HUES6 (cell line): ENCODE results near the gene CCDC89.
"Not testable (repeated sequence)": the region's sequence is repeated elsewhere in the genome, so short reads cannot be mapped to it uniquely, and the experiment has no call there.

Experiments
- H3K27ac ChIP-seq: 2 replicates; pipeline ENCODE4 v1.7.0; 2013; ENCODE audit warnings: low read depth, mild to moderate bottlenecking, low read length, inconsistent platforms
- H3K27me3 ChIP-seq: 2 replicates; pipeline ENCODE4 v1.6.1; 2013; ENCODE audit warnings: low read length; ENCODE audit not compliant: control insufficient read depth, insufficient read depth
- H3K36me3 ChIP-seq: 2 replicates; pipeline ENCODE4 v1.6.1; 2013; ENCODE audit warnings: low read length; ENCODE audit not compliant: control insufficient read depth, insufficient read depth
- H3K4me1 ChIP-seq: 2 replicates; pipeline ENCODE4 v1.6.1; 2013; ENCODE audit warnings: low read length; ENCODE audit not compliant: control insufficient read depth, insufficient read depth
- H3K4me3 ChIP-seq: 2 replicates; pipeline ENCODE4 v1.5.1; 2013; ENCODE audit warnings: low read depth, low read length
- H3K9ac ChIP-seq: one replicate; pipeline ENCODE4 v1.6.1; 2013; ENCODE audit warnings: mild to moderate bottlenecking, low read length
- H3K9me3 ChIP-seq: 2 replicates; pipeline ENCODE4 v1.6.1; 2013; ENCODE audit warnings: low read depth, low read length; ENCODE audit not compliant: control insufficient read depth, insufficient read depth

CCDC89 gene

DNA sequence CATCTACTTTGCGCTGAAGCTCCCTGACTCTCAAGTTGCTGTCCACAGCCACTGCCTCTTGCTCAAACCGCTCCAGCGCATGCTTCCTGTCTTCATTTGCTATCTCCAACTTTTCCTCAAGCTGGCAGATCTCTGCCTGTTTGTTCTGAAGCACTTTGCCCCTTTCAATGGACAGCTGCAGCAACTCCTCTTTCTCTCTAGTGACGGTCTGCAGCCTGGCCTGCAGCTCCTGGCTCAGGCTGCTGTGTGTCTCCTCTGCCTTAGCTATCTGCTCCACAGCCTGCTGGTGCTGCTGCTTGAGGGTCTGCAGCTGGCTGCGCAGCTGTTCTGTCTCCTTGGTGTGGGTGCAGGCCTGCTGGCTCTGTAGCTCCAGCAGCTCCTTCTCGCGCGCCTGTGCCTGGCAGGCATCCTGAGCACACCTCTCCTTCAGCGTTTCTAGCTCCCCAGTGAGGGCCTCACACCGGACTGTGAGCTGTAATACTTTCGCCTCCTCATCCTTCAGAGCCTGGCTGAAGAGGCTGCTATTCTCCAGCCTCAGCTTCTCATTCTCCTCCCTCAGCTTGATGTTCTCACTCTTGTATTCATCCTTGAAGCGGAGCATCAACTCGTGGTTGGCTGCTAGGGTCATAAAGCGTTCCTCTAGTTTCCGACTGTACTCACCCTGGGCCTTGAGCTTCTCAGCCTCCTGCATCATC is 723 bp downstream of the CCDC89 start:
- H3K27ac ChIP-seq, result no peak overlapping the region
- H3K9ac ChIP-seq, result no peak overlapping the region
- no peaks in the 10 kb centered on the region for H3K9me3 ChIP-seq
- H3K4me1 ChIP-seq, result peaks cover 7% of the 10 kb centered on the region; the same call in 1 of the 2 replicates
- no peaks in the 10 kb centered on the region for H3K36me3 ChIP-seq
- H3K4me3 ChIP-seq, result no peak overlapping the region
- no peaks in the 10 kb centered on the region for H3K27me3 ChIP-seq

DNA sequence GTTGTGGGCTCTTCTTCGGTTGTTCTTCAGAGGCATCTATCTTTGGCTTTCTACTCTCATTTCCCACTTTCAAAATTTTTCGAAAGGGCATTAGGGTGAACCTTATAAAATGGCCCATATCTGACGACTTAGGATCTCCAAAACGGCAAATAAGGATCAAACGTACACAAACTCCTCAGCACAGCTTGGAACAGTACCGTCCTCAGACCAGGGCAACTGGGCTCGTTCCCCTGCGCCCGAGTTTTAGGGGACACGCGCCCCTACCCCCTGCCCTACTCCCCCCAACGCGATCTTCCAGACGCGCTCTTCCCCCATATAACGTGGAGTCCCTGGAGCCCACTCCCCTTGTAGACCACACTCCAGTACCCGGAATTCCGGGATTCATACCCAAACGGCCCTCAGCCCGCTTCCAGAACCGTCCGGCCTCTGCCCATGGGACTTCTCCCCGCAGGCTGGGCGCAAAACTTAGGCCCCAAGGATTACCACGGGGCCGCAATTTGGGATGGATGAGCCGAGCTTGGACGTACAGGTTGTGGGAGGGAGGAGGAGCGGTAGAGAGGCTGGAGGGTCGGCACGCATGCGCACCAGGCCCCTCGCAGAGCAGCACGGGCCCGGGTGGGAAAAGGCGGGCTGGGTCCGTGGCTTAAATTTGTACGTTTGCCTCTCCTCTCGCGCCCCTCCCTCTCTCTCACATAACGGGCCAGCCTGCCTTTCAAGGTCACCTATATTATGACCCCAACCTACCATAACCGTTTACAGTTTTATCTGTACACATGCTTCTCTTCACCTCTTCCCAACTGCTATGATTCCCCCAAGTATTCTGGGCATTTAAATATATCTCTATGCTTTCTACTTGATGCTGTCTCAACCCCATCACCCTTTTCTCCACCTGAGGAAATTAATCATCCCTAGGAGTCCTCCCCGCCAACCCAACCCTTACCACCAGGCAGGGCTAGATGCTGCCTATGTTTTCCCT is 3.4 kb downstream of the CCDC89 start:
- Histone ChIP-seq H3K4me3 (no peak overlapping the region), H3K27me3 (no peaks in the 10 kb centered on the region), H3K4me1 (peaks cover 7% of the 10 kb centered on the region; the same call in 1 of the 2 replicates), H3K27ac (no peak overlapping the region), H3K9me3 (no peaks in the 10 kb centered on the region), H3K9ac (no peak overlapping the region), H3K36me3 (no peaks in the 10 kb centered on the region)

DNA sequence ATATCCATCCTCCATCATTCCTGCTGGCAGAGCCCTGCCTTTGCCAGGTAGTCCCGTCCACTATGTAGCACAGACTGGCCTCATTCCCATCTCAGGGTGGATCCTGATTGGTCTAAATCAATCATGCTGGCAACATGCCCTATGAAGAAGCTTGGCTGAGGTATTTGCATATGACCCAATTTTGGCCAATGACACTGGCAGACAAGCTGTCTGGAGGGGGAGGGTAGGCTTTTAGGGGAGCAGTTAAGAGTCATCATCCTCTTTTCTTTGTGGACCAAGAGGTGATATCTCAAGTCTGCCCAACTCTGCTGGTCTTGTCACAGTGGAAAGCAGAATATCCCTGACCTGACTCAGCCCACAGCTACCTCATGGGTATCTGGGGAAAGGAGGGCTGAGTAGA is 5.1 kb downstream of the CCDC89 start:
- H3K4me1 ChIP-seq, result peaks cover 7% of the 10 kb centered on the region; the same call in 1 of the 2 replicates
- H3K4me3 ChIP-seq, result no peak overlapping the region
- H3K9ac ChIP-seq, result no peak overlapping the region
- H3K27me3 ChIP-seq, result no peaks in the 10 kb centered on the region
- H3K36me3 ChIP-seq, result no peaks in the 10 kb centered on the region
- no peak overlapping the region for H3K27ac ChIP-seq
- no peaks in the 10 kb centered on the region for H3K9me3 ChIP-seq

DNA sequence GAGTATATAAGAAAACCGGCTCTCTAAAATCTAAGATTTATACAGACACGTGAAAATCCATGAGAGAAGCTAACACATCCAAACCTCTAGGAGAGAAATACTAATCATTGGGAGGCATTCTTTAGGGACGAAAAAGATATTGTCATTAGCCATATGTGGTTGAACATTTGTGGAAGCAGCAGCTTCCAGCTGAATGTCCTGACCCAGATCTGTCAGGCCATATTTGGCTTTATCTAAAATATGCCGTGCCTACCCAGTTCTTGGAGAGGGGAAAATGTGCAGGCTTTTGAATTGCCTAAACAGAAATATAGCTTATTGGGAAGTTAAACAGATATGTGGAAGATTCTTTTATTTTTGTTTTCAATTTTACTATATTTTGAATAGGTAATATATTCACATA is 6.4 kb downstream of the CCDC89 start:
- Histone ChIP-seq H3K9ac (no peak overlapping the region), H3K4me1 (no peaks in the 10 kb centered on the region), H3K4me3 (no peak overlapping the region), H3K36me3 (no peaks in the 10 kb centered on the region), H3K27ac (no peak overlapping the region), H3K27me3 (no peaks in the 10 kb centered on the region; the same call in 1 of the 2 replicates), H3K9me3 (no peaks in the 10 kb centered on the region)

DNA sequence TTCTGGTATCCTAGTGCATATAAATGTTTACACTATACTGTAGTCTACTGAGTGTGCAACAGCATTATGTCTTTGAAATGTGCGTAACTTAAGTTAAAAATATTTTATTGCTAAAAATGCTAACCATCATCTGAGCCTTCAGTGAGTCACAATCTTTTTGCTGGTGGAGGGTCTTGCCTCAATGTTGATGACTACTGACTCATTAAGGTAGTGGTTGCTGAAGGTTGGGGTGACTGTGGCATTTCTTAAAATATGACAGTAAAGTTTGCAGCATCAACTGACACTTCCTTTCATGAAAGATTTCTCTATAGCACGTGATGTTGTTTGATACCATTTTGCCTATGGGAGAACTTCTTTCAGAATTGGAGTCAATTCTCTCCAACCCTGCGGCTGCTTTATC is 12.6 kb downstream of the CCDC89 start:
- H3K4me1 ChIP-seq, result no peaks in the 10 kb centered on the region
- no peak overlapping the region for H3K4me3 ChIP-seq
- no peak overlapping the region for H3K9ac ChIP-seq
- H3K9me3 ChIP-seq, result peaks cover 28% of the 10 kb centered on the region
- H3K27ac ChIP-seq, result no peak overlapping the region
- H3K27me3 ChIP-seq, result peaks cover 8% of the 10 kb centered on the region; the same call in 1 of the 2 replicates
- no peaks in the 10 kb centered on the region for H3K36me3 ChIP-seq

DNA sequence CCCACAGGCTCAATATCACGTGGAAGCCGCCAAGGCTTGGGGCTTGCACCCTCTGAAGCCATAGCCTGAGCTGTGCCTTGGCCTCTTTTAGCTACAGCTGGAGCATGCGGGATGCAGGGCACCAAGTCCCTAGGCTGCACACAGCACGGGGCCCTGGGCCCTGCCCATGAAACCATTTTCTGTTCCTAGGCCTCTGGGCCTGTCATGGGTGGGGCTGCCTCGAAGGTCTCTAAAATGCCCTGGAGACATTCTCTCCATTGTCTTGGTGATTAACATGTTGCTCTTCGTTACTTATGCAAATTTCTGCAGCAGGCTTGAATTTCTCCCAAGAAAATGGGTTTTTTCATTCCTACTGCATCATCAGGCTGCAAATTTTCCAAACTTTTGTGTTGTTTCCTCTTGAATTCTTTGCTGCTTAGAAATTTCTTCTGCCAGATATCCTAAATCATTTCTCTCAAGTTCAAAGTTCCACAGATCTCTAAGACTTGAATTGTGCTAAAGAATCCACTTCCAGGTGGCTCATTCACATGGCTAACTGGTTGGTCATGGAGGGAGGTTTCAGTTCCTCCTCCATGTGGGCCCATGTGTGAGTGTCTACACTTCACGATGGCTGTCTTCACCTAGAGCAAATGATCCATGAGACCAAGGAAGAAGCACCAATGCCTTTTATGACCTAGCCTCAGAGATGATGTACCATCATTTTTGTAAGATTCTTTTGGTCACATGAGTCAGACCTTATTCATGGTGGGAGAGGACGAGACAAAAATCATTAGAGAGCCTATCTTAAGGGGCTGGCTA is 13.7 kb downstream of the CCDC89 start:
- H3K4me1 ChIP-seq, result no peaks in the 10 kb centered on the region
- no peak overlapping the region for H3K27ac ChIP-seq
- H3K36me3 ChIP-seq, result no peaks in the 10 kb centered on the region
- peaks cover 8% of the 10 kb centered on the region; the same call in 1 of the 2 replicates for H3K27me3 ChIP-seq
- no peak overlapping the region for H3K9ac ChIP-seq
- H3K9me3 ChIP-seq, result peaks cover 28% of the 10 kb centered on the region
- no peak overlapping the region for H3K4me3 ChIP-seq

DNA sequence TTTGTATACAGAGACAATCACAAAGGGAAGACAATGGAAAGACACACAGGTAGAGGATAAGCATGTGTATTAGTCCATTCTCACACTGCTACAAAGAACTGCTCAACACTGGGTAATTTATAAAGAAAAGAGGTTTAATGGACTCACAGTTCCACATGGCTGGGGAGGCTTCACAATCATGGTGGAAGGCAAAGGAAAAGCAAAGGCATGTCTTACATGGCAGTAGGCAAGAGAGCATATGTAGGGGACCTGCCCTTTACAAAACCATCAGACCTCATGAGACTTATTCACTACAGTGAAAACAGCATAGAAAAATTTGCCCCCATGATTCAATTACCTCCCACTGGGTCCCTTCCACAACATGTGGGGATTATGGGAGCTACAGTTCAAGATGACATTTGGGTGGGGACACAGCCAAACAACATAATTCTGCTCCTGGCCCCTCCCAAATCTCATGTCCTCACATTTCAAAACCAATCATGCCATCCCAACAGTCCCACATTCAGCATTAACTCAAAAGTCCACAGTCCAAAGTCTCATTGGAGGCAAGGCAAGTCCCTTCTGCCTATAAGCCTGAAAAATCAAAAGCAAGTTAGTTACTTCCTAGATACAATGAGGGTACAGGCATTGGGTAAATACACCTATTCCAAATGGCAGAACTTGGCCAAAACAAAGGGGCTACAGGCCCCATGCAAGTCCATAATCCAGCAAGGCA is 14.9 kb downstream of the CCDC89 start:
- H3K27me3 ChIP-seq, H3K4me3 ChIP-seq, H3K27ac ChIP-seq, H3K9ac ChIP-seq, H3K36me3 ChIP-seq, H3K4me1 ChIP-seq: not testable (repeated sequence)
- peaks cover 28% of the 10 kb centered on the region for H3K9me3 ChIP-seq

DNA sequence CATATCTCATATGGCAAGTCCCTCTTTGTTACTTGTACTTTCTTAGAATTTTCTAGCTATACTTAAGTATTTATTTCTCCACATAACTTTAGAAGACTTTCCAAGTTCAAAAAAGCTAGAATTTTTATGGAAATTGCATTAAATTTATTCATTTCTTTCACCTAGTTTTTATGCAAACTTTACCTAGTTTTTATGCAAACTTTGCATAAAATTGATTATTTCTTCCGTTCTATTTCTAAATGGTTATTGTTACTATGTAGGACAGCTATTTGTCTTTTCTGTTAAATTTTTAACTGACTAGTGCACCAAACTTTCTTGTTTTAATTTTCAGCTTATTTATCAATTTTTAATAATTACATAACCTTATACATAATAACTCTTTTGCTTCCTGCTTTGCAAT is 17.8 kb downstream of the CCDC89 start:
- Histone ChIP-seq H3K27ac (no peak overlapping the region), H3K27me3 (no peaks in the 10 kb centered on the region), H3K36me3 (peaks cover 8% of the 10 kb centered on the region), H3K9me3 (peaks cover 21% of the 10 kb centered on the region), H3K4me3 (no peak overlapping the region), H3K9ac (no peak overlapping the region), H3K4me1 (peaks cover 7% of the 10 kb centered on the region)

DNA sequence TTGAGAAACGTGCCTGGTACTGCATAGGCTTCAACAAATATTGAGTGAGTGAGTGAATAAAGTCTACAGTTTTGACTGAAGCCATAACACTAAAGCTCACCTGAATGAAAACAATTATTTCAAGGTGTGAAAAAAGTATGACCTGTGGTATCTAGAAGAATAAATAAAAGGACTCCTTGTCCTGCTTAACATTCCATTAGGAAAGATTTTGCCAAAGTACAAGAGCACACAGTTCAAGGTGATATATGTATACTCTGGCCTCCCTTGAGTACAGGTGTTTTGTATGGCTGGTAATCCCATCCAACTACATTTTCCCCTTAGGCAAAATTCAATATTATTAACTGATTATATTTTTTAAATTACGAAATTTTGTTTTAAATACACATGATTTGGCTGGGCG is 19.3 kb downstream of the CCDC89 start:
- Histone ChIP-seq H3K9ac (no peak overlapping the region), H3K27me3 (no peaks in the 10 kb centered on the region), H3K36me3 (peaks cover 20% of the 10 kb centered on the region)

DNA sequence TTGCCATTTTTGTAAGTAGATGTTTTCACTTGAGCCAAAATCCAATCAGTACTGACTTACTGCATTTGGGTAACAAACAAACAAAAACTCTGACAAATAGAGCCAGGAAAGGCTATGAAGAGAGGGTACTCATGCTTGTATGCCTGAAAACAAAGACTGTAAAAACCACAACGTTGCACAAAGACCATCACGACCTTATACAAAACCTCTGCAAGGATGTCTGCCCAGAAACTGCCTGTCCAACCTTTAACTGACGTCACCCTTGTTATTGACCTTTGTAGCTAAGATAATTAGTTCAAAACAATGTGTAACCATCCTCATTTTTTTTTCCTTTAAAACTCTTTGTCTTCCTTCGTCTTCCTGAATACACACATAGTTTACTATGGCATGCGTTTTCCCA is 20.3 kb downstream of the CCDC89 start:
- Histone ChIP-seq H3K27ac (no peak overlapping the region), H3K9ac (no peak overlapping the region), H3K9me3 (peaks cover 3% of the 10 kb centered on the region; the same call in 1 of the 2 replicates)

More for the DNA sequence above, 19.3 kb downstream of the CCDC89 start:
- peaks cover 7% of the 10 kb centered on the region for H3K4me1 ChIP-seq
- no peak overlapping the region for H3K4me3 ChIP-seq
- no peak overlapping the region for H3K27ac ChIP-seq
- H3K9me3 ChIP-seq, result peaks cover 12% of the 10 kb centered on the region

More for the DNA sequence above, 20.3 kb downstream of the CCDC89 start:
- H3K4me1 ChIP-seq, result peaks cover 14% of the 10 kb centered on the region
- H3K36me3 ChIP-seq, result peaks cover 28% of the 10 kb centered on the region
- no peaks in the 10 kb centered on the region for H3K27me3 ChIP-seq
- no peak overlapping the region for H3K4me3 ChIP-seq
